ENCODE measurements around the gene SALL3.

Gene SALL3

GRCh38 chr18:78996741-78997490 lies 17.3 kb downstream of the SALL3 start:
- no peak for DNase-seq (ENCODE audit: insufficient read length)
- FAIRE-seq: no peak
- TF ChIP-seq POLR2A (IDR thresholded peaks at IDR 0.05; ENCODE audit: low read depth, low read length) (no peak), TAF1 (IDR thresholded peaks at IDR 0.05; ENCODE audit: borderline replicate concordance, low read depth, low read length) (no peak)

DNA sequence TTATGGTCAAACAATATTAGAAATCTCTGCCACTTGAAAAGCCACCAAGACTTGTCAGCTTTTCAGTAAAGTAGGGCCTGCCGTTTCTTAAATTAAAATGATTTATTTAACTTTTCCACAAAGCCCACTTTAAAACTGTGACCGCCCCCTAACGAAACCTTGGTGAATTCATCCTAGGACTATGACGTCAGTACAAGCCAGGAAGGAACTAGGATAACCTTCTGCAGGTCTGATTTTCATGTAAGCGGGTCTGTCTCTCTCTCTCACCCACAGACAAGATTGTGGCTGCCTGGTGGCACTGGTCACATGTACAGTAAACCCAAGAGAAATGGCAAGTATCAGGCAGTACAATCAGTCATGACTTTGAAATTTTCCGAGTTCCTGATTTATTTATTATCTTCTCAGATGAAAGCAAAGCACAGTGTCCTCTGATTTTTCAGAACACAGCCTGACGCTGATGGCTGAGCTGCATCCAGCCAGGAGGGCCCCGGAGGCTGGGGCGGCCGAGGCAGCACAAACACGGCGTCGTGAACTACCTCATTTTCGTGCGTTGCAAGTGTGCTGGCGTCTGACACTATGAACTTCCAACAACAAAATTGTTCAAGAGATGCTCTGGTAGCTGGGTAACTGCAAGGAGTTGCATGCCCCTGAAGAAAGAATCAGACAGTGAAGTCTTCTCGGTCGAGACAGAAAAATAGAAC lies 18.9 kb downstream of the SALL3 start:
- TF ChIP-seq POLR2AphosphoS5 (IDR thresholded peaks at IDR 0.05; ENCODE audit: low read depth, low read length): no peak
- TF ChIP-seq TAF1 (IDR thresholded peaks at IDR 0.05; ENCODE audit: borderline replicate concordance, low read depth, low read length): no peak
- no peak for TF ChIP-seq POLR2A (IDR thresholded peaks at IDR 0.05; ENCODE audit: low read depth, low read length)
- DNase-seq (ENCODE audit: insufficient read length) (no peak), FAIRE-seq (no peak)

DNA sequence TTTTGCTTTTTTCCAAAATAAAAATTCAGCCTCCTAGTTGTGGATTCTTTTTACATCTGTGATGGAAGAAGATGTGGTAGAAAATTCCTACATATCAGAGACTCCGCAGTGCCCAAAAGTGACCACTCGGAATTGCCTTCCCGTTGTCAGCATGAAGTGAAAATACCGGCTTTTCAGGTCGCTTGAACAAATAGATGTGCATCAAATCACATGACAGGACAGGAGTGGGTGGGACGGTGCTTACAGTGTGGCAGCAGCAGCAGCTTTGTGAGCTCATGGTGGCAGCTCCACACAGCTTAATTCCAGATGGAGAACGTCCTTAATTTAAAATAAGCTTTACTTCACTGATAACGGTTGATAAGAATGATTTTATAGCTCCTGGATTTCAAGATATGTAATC lies 20.3 kb downstream of the SALL3 start:
- FAIRE-seq: no peak
- TF ChIP-seq TAF1 (IDR thresholded peaks at IDR 0.05; ENCODE audit: borderline replicate concordance, low read depth, low read length): no peak
- no peak for TF ChIP-seq POLR2AphosphoS5 (IDR thresholded peaks at IDR 0.05; ENCODE audit: low read depth, low read length)
- TF ChIP-seq POLR2A (IDR thresholded peaks at IDR 0.05; ENCODE audit: low read depth, low read length): no peak
- DNase-seq (ENCODE audit: insufficient read length): no peak

DNA sequence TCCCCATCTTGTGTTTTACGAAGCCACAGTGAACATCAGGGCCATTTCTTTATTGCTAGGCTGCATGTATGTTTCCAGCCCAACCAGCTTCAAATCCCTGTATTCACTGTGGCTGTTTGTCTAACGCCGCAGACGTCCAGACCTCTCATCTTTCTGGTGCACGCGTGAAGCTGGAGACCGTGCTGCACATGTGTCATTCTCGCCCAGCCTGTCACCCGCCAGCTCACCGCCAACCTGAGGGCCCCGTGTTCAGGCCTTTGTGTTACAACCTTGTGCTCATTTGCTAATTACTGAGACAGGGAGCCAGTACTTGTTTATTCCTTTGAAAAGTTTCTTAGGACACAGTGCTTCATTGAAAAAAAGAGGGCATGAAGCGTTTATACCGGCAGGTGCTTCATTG lies 21.4 kb downstream of the SALL3 start:
- DNase-seq (ENCODE audit: insufficient read length) (no peak), FAIRE-seq (no peak)
- TF ChIP-seq POLR2A (IDR thresholded peaks at IDR 0.05; ENCODE audit: low read depth, low read length) (no peak), TAF1 (IDR thresholded peaks at IDR 0.05; ENCODE audit: borderline replicate concordance, low read depth, low read length) (no peak), POLR2AphosphoS5 (IDR thresholded peaks at IDR 0.05; ENCODE audit: low read depth, low read length) (no peak)

- FAIRE-seq: no peak
- DNase-seq (ENCODE audit: insufficient read length): no peak
- TF ChIP-seq POLR2AphosphoS5 (IDR thresholded peaks at IDR 0.05; ENCODE audit: low read depth, low read length) (no peak), TAF1 (IDR thresholded peaks at IDR 0.05; ENCODE audit: borderline replicate concordance, low read depth, low read length) (no peak), POLR2A (IDR thresholded peaks at IDR 0.05; ENCODE audit: low read depth, low read length) (no peak)
Measured at GRCh38 chr18:79005653-79006052, 26.0 kb downstream of the SALL3 start.

- DNase-seq (ENCODE audit: insufficient read length) (no peak), FAIRE-seq (no peak)
- TF ChIP-seq POLR2A (IDR thresholded peaks at IDR 0.05; ENCODE audit: low read depth, low read length): no peak
- TF ChIP-seq POLR2AphosphoS5 (IDR thresholded peaks at IDR 0.05; ENCODE audit: low read depth, low read length): no peak
- no peak for TF ChIP-seq TAF1 (IDR thresholded peaks at IDR 0.05; ENCODE audit: borderline replicate concordance, low read depth, low read length)
Measured at GRCh38 chr18:79006106-79006795, 26.6 kb downstream of the SALL3 start.

DNA sequence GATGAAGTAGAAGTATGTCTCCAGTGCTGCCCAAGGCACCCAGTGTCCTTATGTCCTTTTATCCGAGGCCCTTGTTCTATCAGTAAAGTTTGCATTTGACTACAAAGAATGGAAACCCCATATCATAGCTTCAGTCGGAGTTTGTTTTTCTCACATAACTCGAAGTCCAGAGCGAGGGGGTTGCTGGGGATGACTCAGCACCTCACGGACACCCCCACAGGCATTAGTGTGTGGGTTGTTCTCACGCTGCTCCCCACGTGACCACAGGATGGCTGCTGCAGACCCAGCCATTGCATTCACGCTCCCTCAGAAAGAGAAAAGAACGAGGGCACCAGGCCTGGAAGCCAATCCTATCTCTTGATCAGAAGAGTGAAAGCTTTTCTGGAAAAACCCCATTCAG lies 27.8 kb downstream of the SALL3 start:
- DNase-seq (ENCODE audit: insufficient read length): no peak
- TF ChIP-seq POLR2AphosphoS5 (IDR thresholded peaks at IDR 0.05; ENCODE audit: low read depth, low read length): no peak
- TF ChIP-seq TAF1 (IDR thresholded peaks at IDR 0.05; ENCODE audit: borderline replicate concordance, low read depth, low read length): no peak
- no peak for TF ChIP-seq POLR2A (IDR thresholded peaks at IDR 0.05; ENCODE audit: low read depth, low read length)
- FAIRE-seq: no peak

DNA sequence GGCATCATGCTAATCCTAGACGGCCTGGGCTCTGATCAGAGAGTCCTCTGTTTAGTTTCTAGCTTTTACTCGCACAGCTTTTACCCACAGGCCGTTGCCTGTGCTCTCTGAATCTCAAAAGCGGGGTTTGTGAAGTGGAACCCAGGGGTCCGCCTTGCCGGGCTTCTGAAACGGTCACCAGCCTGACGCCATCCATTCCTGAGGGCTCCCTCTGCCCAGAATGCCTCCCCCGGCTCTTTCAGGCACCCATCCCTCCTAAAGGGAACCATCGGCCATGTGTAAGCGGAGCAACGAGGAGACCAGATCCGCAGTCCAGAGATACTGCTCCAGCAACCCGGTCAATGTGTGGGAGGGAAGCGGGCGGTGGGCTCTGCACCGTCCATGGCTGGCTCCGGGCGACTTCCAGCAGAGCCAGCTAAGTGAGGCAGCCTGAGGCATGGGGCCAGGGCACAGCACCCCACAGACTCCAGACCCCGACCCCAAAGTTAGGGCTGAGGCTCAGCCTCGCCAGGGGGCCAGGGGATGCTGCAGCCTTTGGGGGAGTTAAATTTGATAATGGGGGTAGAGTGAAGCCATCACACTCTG lies 28.8 kb downstream of the SALL3 start:
- FAIRE-seq (no peak), DNase-seq (ENCODE audit: insufficient read length) (no peak)
- TF ChIP-seq POLR2AphosphoS5 (IDR thresholded peaks at IDR 0.05; ENCODE audit: low read depth, low read length) (no peak), TAF1 (IDR thresholded peaks at IDR 0.05; ENCODE audit: borderline replicate concordance, low read depth, low read length) (no peak), POLR2A (IDR thresholded peaks at IDR 0.05; ENCODE audit: low read depth, low read length) (no peak)

DNA sequence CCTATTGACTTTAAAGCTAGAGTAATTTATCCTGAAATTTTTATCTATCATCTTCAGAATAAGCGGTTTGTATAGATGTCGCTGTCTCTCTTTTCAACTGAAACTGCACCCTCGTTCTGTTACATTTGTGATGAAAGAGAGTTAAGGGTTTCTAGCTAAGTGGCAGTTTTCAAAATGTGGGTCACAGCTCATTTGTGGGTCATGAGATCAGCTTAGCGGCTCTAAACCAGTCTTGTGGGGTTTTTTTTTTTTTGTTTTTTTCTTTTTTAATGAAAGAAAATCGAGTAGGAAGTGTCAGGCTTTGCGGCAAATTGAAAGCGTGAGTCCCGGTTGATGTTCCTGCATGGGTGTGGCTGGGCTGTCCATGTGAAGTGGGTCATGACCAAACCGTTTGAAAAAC lies 31.2 kb downstream of the SALL3 start:
- DNase-seq (ENCODE audit: insufficient read length): no peak
- no peak for TF ChIP-seq POLR2AphosphoS5 (IDR thresholded peaks at IDR 0.05; ENCODE audit: low read depth, low read length)
- TF ChIP-seq TAF1 (IDR thresholded peaks at IDR 0.05; ENCODE audit: borderline replicate concordance, low read depth, low read length): no peak
- TF ChIP-seq POLR2A (IDR thresholded peaks at IDR 0.05; ENCODE audit: low read depth, low read length): no peak
- FAIRE-seq: no peak

- DNase-seq (ENCODE audit: insufficient read length) (no peak), FAIRE-seq (no peak)
- TF ChIP-seq POLR2A (IDR thresholded peaks at IDR 0.05; ENCODE audit: low read depth, low read length) (no peak), TAF1 (IDR thresholded peaks at IDR 0.05; ENCODE audit: borderline replicate concordance, low read depth, low read length) (no peak), POLR2AphosphoS5 (IDR thresholded peaks at IDR 0.05; ENCODE audit: low read depth, low read length) (no peak)
Measured at GRCh38 chr18:79011300-79011870, 31.8 kb downstream of the SALL3 start.

- FAIRE-seq (no peak), DNase-seq (ENCODE audit: insufficient read length) (no peak)
- no peak for TF ChIP-seq POLR2A (IDR thresholded peaks at IDR 0.05; ENCODE audit: low read depth, low read length)
- TF ChIP-seq POLR2AphosphoS5 (IDR thresholded peaks at IDR 0.05; ENCODE audit: low read depth, low read length): no peak
- no peak for TF ChIP-seq TAF1 (IDR thresholded peaks at IDR 0.05; ENCODE audit: borderline replicate concordance, low read depth, low read length)
Measured at GRCh38 chr18:79013869-79014268, 34.3 kb downstream of the SALL3 start.

Measured in GM12892 (cell line).